ENCODE data around the gene CHIC2.

Gene CHIC2

DNA sequence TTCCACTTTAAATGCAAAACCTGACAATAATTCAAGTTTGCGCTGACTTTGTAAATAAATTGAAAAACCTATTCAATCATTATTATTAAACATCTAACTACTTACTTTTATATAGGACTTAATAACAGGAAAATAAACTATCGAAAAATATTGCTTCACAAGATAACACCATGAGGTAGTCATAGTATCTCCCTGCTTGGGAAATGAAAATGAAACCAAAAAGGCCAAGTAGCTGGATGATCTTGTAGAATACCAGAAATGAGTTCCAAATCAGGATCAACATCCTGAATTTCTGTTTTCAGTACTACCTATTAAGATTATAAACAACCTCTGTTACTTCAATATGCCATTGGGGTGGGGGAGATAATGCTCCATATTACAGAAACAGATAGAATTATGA is 58.9 kb downstream of the CHIC2 start:
- no peak overlapping the region for H3K4me3 ChIP-seq (ENCODE audit: low read depth, low read length)
- no peak for TF ChIP-seq CTCF (IDR thresholded peaks at IDR 0.05; ENCODE audit: low read depth, low read length, missing control alignments)
- no peak for DNase-seq (ENCODE audit: low read depth)

DNA sequence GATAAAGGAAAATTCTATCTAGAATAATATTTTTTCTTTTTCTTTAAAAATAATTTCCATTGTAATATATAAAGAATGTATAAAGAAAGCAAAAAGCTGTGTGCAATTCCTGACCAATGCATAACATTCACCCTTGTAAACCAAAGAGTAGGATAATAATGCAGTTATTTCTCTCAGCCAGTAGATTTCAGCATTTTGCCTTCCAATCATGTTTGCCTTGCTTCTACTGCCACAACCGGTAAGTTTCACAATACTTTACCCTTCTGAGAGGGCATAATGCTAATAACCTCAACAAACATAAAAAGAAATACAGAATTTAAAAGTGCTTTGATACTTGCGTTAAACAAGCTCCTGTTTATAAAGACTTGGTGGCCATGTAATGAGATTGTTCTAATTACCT is 59.9 kb downstream of the CHIC2 start:
- no peak for TF ChIP-seq CTCF (IDR thresholded peaks at IDR 0.05; ENCODE audit: low read depth, low read length, missing control alignments)
- DNase-seq (ENCODE audit: low read depth), result no peak
- no peak overlapping the region for H3K4me3 ChIP-seq (ENCODE audit: low read depth, low read length)

- DNase-seq (ENCODE audit: low read depth), result no peak
- no peak for TF ChIP-seq CTCF (IDR thresholded peaks at IDR 0.05; ENCODE audit: low read depth, low read length, missing control alignments)
These were observed 62.6 kb downstream of the CHIC2 start for GRCh38 chr4:54001668-54002365.

GRCh38 chr4:53997898-53998297 is 66.5 kb downstream of the CHIC2 start:
- no peak for TF ChIP-seq CTCF (IDR thresholded peaks at IDR 0.05; ENCODE audit: low read depth, low read length, missing control alignments)
- no peak for DNase-seq (ENCODE audit: low read depth)
- H3K4me3 ChIP-seq (ENCODE audit: low read depth, low read length), result no peak overlapping the region

More at GRCh38 chr4:54001668-54002365, 62.6 kb downstream of the CHIC2 start:
- H3K4me3 ChIP-seq (ENCODE audit: low read depth, low read length), result no peak overlapping the region

- no peak for DNase-seq (ENCODE audit: low read depth)
- H3K4me3 ChIP-seq (ENCODE audit: low read depth, low read length), result no peak overlapping the region
- TF ChIP-seq CTCF (IDR thresholded peaks at IDR 0.05; ENCODE audit: low read depth, low read length, missing control alignments), result no peak
These were observed 69.9 kb downstream of the CHIC2 start for GRCh38 chr4:53994382-53995102.

- H3K4me3 ChIP-seq (ENCODE audit: low read depth, low read length), result no peak overlapping the region
- no peak for TF ChIP-seq CTCF (IDR thresholded peaks at IDR 0.05; ENCODE audit: low read depth, low read length, missing control alignments)
- DNase-seq (ENCODE audit: low read depth), result no peak
These were observed 71.6 kb downstream of the CHIC2 start for GRCh38 chr4:53992785-53993184.

Data from GM12864 (cell line).